ENCODE data around the gene CUL4A.
"Not testable (repeated sequence)": the region's sequence is repeated elsewhere in the genome, so short reads cannot be mapped to it uniquely, and the experiment has no call there.

Gene CUL4A

GRCh38 chr13:113239986-113240385 lies 30.6 kb downstream of the CUL4A start:
- no peak for DNase-seq (ENCODE audit: low spot score)

- not testable (repeated sequence) for DNase-seq (ENCODE audit: low spot score)
These were observed 32.2 kb downstream of the CUL4A start for GRCh38 chr13:113241623-113242022.

GRCh38 chr13:113243847-113244246 lies 34.4 kb downstream of the CUL4A start:
- no peak for DNase-seq (ENCODE audit: low spot score)

- peak; percentile 18 for DNase-seq (ENCODE audit: low spot score)
These were observed 36.7 kb downstream of the CUL4A start for GRCh38 chr13:113245849-113246796.

- no peak for DNase-seq (ENCODE audit: low spot score)
These were observed 43.2 kb downstream of the CUL4A start for GRCh38 chr13:113252516-113253095.

- DNase-seq (ENCODE audit: low spot score): not testable (repeated sequence)
These were observed 48.5 kb downstream of the CUL4A start for GRCh38 chr13:113257908-113258307.

DNA sequence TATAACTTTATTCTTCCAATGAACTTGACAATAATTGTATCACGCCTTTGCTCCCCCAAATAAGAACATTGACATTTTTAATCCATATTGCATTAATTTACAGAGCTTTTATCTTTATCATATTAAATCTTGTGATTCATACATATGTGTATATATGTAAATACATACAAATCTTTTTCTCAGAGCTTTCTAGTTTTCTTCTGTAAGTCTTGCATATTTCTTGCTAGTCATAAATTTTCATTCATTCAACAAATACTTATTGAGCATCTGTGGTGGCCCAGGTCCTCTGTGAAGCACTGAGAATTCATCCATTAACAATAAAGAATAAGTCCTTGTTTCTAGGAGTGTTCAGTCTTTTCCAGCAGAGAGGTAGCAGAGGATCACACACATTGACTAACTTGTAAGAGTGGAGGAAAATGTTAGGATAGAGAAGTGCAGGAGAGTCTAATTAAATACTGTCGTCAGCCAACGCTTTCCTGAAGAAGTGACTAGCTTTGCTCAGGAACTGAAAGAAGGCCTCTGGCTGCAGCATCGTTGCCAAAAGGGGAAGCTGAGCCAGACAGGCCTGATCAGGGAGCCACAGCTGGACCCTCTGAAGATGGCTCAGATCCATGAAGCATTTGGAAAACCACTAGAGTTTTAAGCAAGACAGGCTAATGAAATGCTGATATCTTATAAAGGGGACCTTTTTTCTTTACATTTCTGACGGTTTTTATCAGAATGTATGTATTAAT lies 49.1 kb downstream of the CUL4A start:
- DNase-seq (ENCODE audit: low spot score): no peak

- DNase-seq (ENCODE audit: low spot score): no peak
These were observed 51.6 kb downstream of the CUL4A start for GRCh38 chr13:113260996-113261395.

DNA sequence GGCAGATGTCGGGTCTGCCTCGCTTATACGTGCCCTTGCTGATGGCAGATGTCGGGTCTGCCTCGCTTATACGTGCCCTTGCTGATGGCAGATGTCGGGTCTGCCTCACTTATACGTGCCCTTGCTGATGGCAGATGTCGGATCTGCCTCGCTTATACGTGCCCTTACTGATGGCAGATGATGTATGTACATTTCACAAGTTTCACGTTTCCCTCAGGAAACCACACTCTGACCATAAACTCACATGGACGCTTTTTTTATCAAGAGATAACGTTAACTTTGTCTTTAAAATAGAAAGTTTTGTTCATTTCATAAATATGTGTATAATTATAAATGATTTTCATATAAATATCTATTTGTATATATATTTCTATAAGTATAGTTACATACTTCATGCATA lies 53.6 kb downstream of the CUL4A start:
- DNase-seq (ENCODE audit: low spot score): not testable (repeated sequence)

- DNase-seq (ENCODE audit: low spot score): no peak
These were observed 58.4 kb downstream of the CUL4A start for GRCh38 chr13:113267642-113268405.

DNA sequence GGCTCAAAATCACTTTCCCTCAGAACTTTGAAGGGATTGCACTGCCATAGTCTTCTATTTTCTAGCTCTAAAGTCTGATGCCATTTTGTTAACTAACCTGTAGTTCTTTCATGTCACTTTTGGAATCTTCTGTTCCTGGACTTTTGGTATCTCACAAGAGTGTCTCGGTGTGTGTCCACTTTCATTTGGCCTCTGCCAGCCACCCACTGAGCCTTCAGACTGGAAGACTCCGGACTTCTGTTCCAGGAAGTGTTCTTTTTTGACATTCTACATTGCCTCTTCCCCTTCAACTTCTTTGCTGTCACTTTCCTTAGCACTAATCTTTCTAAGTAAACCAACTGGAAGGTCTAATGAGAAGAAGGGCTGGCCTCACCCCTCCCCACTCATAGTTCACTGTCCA lies 62.6 kb downstream of the CUL4A start:
- no peak for DNase-seq (ENCODE audit: low spot score)

DNA sequence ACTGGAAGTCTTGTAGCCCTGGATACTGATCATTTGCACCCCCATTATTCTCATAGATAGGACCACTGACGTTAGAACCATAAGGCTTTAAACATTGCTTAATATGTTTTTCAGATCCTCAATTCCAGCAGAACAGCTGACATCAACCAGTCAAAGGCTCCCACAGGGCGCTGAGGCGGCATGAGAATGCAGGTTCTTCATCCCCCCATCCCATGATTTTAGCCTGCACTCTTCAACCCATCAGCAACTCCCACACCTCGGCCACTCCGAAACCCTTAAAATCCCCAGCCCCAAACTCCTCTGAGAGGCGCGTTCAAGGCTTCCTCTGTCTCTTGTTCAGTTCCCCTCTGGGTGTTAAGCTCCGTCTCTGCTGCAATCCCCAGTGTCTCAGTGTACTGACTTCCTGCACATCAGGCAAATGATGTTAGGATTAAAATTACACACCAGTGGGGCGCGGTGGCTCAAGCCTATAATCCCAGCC lies 63.3 kb downstream of the CUL4A start:
- no peak for DNase-seq (ENCODE audit: low spot score)

DNA sequence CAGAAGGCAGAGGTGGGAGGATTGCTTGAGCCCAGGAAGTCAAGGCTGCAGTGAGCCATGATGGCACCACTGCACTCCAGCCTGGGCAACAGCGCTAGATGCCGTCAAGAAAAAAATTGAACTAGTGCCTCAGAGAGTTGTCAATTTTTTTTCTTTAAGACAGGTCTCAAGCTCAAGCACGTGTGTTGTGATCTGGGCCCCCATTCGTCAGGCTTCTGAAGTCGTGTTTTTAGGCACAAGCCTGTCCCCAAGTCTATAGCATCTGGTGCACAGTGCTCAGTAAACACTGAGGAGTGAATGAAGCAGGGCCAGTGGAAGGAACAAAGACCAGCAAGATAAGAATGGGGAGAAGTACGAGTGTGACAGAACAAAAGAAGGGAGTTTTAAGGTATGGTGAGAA lies 63.9 kb downstream of the CUL4A start:
- no peak for DNase-seq (ENCODE audit: low spot score)

- peak; percentile 94 for DNase-seq (ENCODE audit: low spot score)
These were observed 64.6 kb downstream of the CUL4A start for GRCh38 chr13:113273851-113274590.

GRCh38 chr13:113274721-113275120 lies 65.3 kb downstream of the CUL4A start:
- DNase-seq (ENCODE audit: low spot score): peak; percentile 38

DNA sequence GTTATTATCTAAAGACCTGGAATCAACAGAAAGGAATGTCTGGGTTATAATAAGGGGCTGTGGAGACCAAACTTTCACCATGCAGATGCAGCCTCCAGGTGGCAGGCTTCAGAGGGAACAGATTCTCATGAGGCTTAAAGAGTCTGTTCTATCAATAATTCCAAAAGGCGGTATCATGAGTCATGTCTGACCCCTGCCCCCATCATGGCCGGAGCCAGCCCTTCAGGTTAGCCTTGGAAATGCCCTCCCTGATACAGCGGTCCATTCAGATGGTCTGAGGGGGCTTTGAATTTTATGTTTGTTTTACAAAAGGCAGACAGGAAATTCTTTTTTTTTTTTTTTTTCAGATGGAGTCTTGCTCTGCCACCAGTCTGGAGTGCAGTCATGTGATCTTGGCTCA lies 66.0 kb downstream of the CUL4A start:
- DNase-seq (ENCODE audit: low spot score): peak; percentile 88

DNA sequence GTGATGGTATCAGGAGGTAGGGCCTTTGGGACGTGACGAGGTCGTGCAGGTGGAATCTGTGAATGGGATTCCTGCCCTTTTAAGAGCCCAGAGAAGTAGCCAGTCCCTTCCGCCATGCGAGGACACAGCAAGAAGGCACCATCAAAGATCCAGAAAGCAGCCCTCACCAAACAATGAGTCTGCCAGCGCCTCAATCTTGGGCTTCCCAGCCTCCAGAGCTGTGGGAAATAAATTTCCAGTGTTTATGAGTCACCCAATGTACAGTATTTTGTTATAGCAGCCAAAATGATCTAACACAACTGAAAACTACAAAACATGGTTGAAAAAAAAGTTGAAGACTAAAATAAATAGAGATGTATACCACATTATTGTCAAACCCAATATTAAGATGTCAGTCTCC lies 70.7 kb downstream of the CUL4A start:
- DNase-seq (ENCODE audit: low spot score): no peak

DNA sequence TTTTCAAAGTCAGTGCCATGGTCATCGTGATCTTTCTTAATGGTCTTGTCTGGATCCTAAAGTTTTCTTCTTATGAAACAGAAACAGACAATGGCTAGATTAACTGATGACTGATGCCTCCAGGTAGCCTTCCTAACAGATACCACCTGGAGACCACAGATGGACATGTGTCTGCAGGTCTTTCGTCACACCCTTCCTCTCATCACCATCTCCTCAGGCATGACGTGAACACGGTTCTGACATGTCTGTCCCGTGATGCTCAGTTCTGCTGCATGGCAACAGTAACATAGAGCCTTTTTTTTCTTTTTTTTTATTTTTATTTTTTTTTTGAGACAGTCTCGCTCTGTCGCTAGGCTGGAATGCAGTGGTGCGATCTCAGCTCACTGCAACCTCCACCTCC lies 74.5 kb downstream of the CUL4A start:
- peak; percentile 41 for DNase-seq (ENCODE audit: low spot score)

- no peak for DNase-seq (ENCODE audit: low spot score)
These were observed 79.5 kb downstream of the CUL4A start for GRCh38 chr13:113288880-113289279.

DNA sequence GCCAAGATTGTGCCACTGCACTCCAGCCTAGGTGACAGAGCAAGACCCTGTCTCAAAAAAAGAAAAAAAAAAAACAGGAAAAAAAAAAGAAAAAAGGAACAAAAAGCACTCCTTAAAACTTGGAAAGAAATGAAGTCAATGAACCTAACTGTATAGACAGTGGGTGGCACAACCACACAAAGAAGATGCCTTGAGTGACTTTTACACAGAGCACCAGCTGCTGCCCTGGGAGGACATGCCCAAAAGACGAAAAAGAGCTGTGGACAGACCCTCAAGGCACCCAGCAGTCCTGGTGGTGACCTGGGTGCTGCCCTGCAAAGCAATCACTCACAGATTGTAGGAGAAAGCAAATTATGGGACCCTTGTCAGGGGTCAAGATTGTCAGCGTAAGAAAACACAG lies 81.7 kb downstream of the CUL4A start:
- DNase-seq (ENCODE audit: low spot score): no peak

All from kidney tubule cell (primary cell).